Lung (tissue), 12 donors: ENCODE data around the gene SPR. TPM values are rescaled to one million over a fixed set of nuclear protein-coding genes. Genes with fewer than 3 reads are reported as not detected.

Source experiments
- ATAC-seq: fragments of 200-7000 bp; cut with Tn5 transposase; one replicate; pipeline ENCODE4 v1.9.1; 2020; ENCODE audit warnings: moderate number of reproducible peaks; ENCODE audit not compliant: insufficient read depth, low FRiP score
- DNase-seq, 3 donors: peaks; one replicate each; pipeline ENCODE4 v3.0.0-alpha.2; 2013 to 2017
- H3K27ac ChIP-seq, 2 donors: one replicate each; pipeline ENCODE4 v1.5.1; 2013; ENCODE audit warnings: mild to moderate bottlenecking in 2 of 2, moderate library complexity in 2 of 2, control low read depth in 1 of 2, inconsistent platforms in 1 of 2, low read depth in 1 of 2, low read length in 1 of 2
- H3K27me3 ChIP-seq, 3 donors: one replicate each; pipeline ENCODE4 v1.5.1; 2013; ENCODE audit warnings: low read length in 2 of 3; ENCODE audit not compliant: control insufficient read depth in 3 of 3, insufficient read depth in 3 of 3
- H3K36me3 ChIP-seq, 4 donors: one replicate each; pipeline ENCODE4 v1.5.1; 2013; ENCODE audit warnings: low read length in 4 of 4, mild to moderate bottlenecking in 1 of 4, moderate library complexity in 1 of 4; ENCODE audit not compliant: control insufficient read depth in 4 of 4, insufficient read depth in 4 of 4
- H3K4me1 ChIP-seq, 5 donors: one replicate each; pipeline ENCODE4 v1.5.1; 2013; ENCODE audit warnings: low read length in 5 of 5, mild to moderate bottlenecking in 2 of 5, moderate library complexity in 1 of 5; ENCODE audit not compliant: control insufficient read depth in 5 of 5, insufficient read depth in 5 of 5
- H3K4me3 ChIP-seq: one replicate; pipeline ENCODE4 v1.5.1; 2013; ENCODE audit warnings: mild to moderate bottlenecking, control low read depth, moderate library complexity
- H3K9ac ChIP-seq, 2 donors: one replicate each; pipeline ENCODE4 v1.5.1; 2013; ENCODE audit warnings: low read length in 2 of 2, control low read depth in 1 of 2; ENCODE audit not compliant: insufficient read depth in 1 of 2
- H3K9me3 ChIP-seq, 4 donors: one replicate each; pipeline ENCODE4 v1.5.1; 2013; ENCODE audit warnings: low read length in 3 of 4, mild to moderate bottlenecking in 1 of 4, moderate library complexity in 1 of 4; ENCODE audit not compliant: control insufficient read depth in 4 of 4, insufficient read depth in 3 of 4
- CTCF ChIP-seq: IDR thresholded peaks from 2 replicates; pipeline ENCODE4 v1.5.1; 2012; ENCODE audit warnings: mild to moderate bottlenecking; ENCODE audit errors: control extremely low read depth, extremely low read depth
- WGBS, 2 donors: extraction: QIAGEN DNeasy Blood & Tissue Kit; methylation state at CpG; one replicate each; pipeline ENCODE4 v1.1.7; 2013; 5-methylcytosine and 5-hydroxymethylcytosine counted together
- polyA plus RNA-seq, 2 donors: library from polyadenylated mRNA; stranded (reverse); fragments of 200-250 nt; gene quantifications; one replicate each; pipeline ENCODE4 v1.2.1, GENCODE V29; 2013
- total RNA-seq, 2 donors: library from RNA; depleted of rRNA in 1 of 2; stranded (reverse); fragments of >200 nt in 1 of 2; gene quantifications; one replicate each; pipeline ENCODE4 v1.2.1, GENCODE V29; 2014 to 2021
- donor health status: control.
- donor health status: control.
- donor health status: Bipolar disorder and iron deficiency.
- donor health status: healthy.
- donor health status: DM: yes; HTN: yes; CAD: no.

The SPR gene
- total and polyA plus RNA-seq, 4 donors: 11.1 to 38.0 (median 31.9) TPM

GRCh38 chr2:72914206-72914559, 27.0 kb downstream of the SPR start:
- DNase-seq (peak in 1 of 3 donors; percentile 6), ATAC-seq (no peak)
- 5 to 7% methylated on average over 7 of the region's 7 CpGs for WGBS, 2 donors
- Histone ChIP-seq H3K4me1 (peaks cover 0 to 20% (median 4%) of the 10 kb centered on the region in 5 donors), H3K27me3 (peaks cover 7 to 84% (median 83%) of the 10 kb centered on the region in 3 donors), H3K9ac (no peak overlapping the region), H3K4me3 (no peak overlapping the region), H3K9me3 (peaks cover 0 to 9% (median 0%) of the 10 kb centered on the region in 4 donors), H3K36me3 (no peaks in the 10 kb centered on the region), H3K27ac (no peak overlapping the region)
- no peak for TF ChIP-seq CTCF

GRCh38 chr2:72914589-72915319, 27.5 kb downstream of the SPR start:
- peaks cover 0 to 21% (median 4%) of the 10 kb centered on the region in 5 donors for H3K4me1 ChIP-seq
- H3K36me3 ChIP-seq: no peaks in the 10 kb centered on the region
- TF ChIP-seq CTCF: no peak
- H3K27me3 ChIP-seq: peaks cover 7 to 84% (median 83%) of the 10 kb centered on the region in 3 donors
- 5 to 6% methylated on average over 16 to 17 of the region's 17 CpGs for WGBS, 2 donors
- ATAC-seq (no peak), DNase-seq (peak in 1 of 3 donors; percentile 12)
- peaks cover 0 to 6% (median 0%) of the 10 kb centered on the region in 4 donors for H3K9me3 ChIP-seq
- no peak overlapping the region for H3K27ac ChIP-seq
- no peak overlapping the region for H3K4me3 ChIP-seq
- H3K9ac ChIP-seq: no peak overlapping the region

- Histone ChIP-seq H3K27ac (no peak overlapping the region), H3K36me3 (no peaks in the 10 kb centered on the region), H3K27me3 (peaks cover 7 to 84% (median 83%) of the 10 kb centered on the region in 3 donors), H3K4me1 (peaks cover 0 to 28% (median 4%) of the 10 kb centered on the region in 5 donors), H3K9ac (no peak overlapping the region), H3K4me3 (peak overlapping the region; percentile 7), H3K9me3 (peaks cover 0 to 6% (median 0%) of the 10 kb centered on the region in 4 donors)
- no peak for TF ChIP-seq CTCF
- ATAC-seq: no peak
- DNase-seq: peak in 1 of 3 donors; percentile 7
- 4 to 6% methylated on average over 25 to 26 of the region's 26 CpGs for WGBS, 2 donors
Measured at GRCh38 chr2:72915320-72915906, 28.2 kb downstream of the SPR start.
